SK-N-SH (cell line): Measurements from ENCODE around the gene EPDR1. TPM values are rescaled to one million over a fixed set of nuclear protein-coding genes. Genes with fewer than 3 reads are reported as not detected.

ENCODE experiments used
- CTCF ChIA-PET: fragments of 300-600, 350-600 bp; formaldehyde crosslinking; extraction: SDS; loops from one replicate; lab custom pipeline; 2021; lab: Yijun Ruan, JAX
- POLR2A ChIA-PET: fragments of 350-600 bp; sonication (Branson Sonifier 250); formaldehyde crosslinking; extraction: SDS; loops from one replicate; lab custom pipeline; 2020; ENCODE audit warnings: antibody characterized with exemption, inconsistent platforms; lab: Yijun Ruan, JAX
- DNase-seq: peaks from one replicate; pipeline ENCODE4 v3.0.0; 2012
- H2AFZ ChIP-seq: fragments of 200-600 bp; sonication (generic); 2 replicates; pipeline ENCODE4 v1.8.1; 2016; ENCODE audit warnings: antibody characterized with exemption, mild to moderate bottlenecking, low read depth
- H3F3A ChIP-seq: fragments of 200-600 bp; sonication (generic); replicated peaks from 2 replicates; pipeline ENCODE3; 2016; ENCODE audit warnings: antibody characterized with exemption, mild to moderate bottlenecking; ENCODE audit not compliant: insufficient read depth
- H3K27ac ChIP-seq, 2 experiments: fragments of 200-500 bp in 1 of 2; fragments of 200-600 bp in 1 of 2; sonication (Bioruptor generic) in 1 of 2; sonication (generic), shearing (Covaris generic) in 1 of 2; 2 replicates each; pipeline versions ENCODE4 v1.5.1 to v1.6.1; 2014 to 2016; ENCODE audit warnings: low read depth in 2 of 2, inconsistent platforms in 1 of 2, low read length in 1 of 2, mild to moderate bottlenecking in 1 of 2, mixed read lengths in 1 of 2
- H3K27me3 ChIP-seq: fragments of 200-600 bp; sonication (generic), shearing (Covaris generic); 2 replicates; pipeline ENCODE4 v1.6.1; 2016; ENCODE audit warnings: mixed run types; ENCODE audit not compliant: insufficient read depth
- H3K36me3 ChIP-seq, 2 experiments: fragments of 200-500 bp in 1 of 2; fragments of 200-600 bp in 1 of 2; sonication (Bioruptor generic) in 1 of 2; sonication (generic) in 1 of 2; replicated peaks in 1 of 2; 2 replicates each; pipeline versions ENCODE3 to v1.5.1; 2014 to 2016; ENCODE audit warnings: low read length in 1 of 2, mild to moderate bottlenecking in 1 of 2; ENCODE audit not compliant: insufficient read depth in 2 of 2, control insufficient read depth in 1 of 2
- H3K4me1 ChIP-seq, 2 experiments: fragments of 200-500 bp in 1 of 2; fragments of 200-600 bp in 1 of 2; sonication (Bioruptor generic) in 1 of 2; sonication (generic), shearing (Covaris generic) in 1 of 2; 2 replicates each; pipeline versions ENCODE4 v1.5.1 to v1.6.1; 2014 to 2016; ENCODE audit warnings: low read depth in 1 of 2, low read length in 1 of 2, mixed run types in 1 of 2; ENCODE audit not compliant: insufficient read depth in 2 of 2, control insufficient read depth in 1 of 2
- H3K4me2 ChIP-seq: fragments of 200-600 bp; sonication (generic), shearing (Covaris generic); 2 replicates; pipeline ENCODE4 v1.6.1; 2017; ENCODE audit warnings: mixed run types
- H3K4me3 ChIP-seq, 2 experiments: fragments of 200-500 bp in 1 of 2; fragments of 200-600 bp in 1 of 2; sonication (Bioruptor generic) in 1 of 2; sonication (generic), shearing (Covaris generic) in 1 of 2; 2 replicates each; pipeline versions ENCODE4 v1.5.1 to v1.8.1; 2014 to 2016; ENCODE audit warnings: low read depth in 2 of 2, inconsistent platforms in 1 of 2, low read length in 1 of 2, mild to moderate bottlenecking in 1 of 2, mixed read lengths in 1 of 2, moderate library complexity in 1 of 2
- H3K79me2 ChIP-seq: fragments of 200-600 bp; sonication (generic); 2 replicates; pipeline ENCODE4 v1.8.1; 2017; ENCODE audit warnings: mild to moderate bottlenecking; ENCODE audit not compliant: insufficient read depth
- H3K9ac ChIP-seq: fragments of 200-600 bp; sonication (generic); 2 replicates; pipeline ENCODE4 v1.6.1; 2017; ENCODE audit warnings: mixed run types
- H3K9me2 ChIP-seq: fragments of 200-600 bp; sonication (generic); 2 replicates; pipeline ENCODE4 v1.6.1; 2017; ENCODE audit warnings: mixed run types
- H3K9me3 ChIP-seq: fragments of 200-600 bp; sonication (generic); 2 replicates; pipeline ENCODE4 v1.6.1; 2017; ENCODE audit warnings: mixed run types, mild to moderate bottlenecking, moderate library complexity
- H4K20me1 ChIP-seq: fragments of 200-600 bp; sonication (generic); 2 replicates; pipeline ENCODE4 v1.6.1; 2017; ENCODE audit warnings: mild to moderate bottlenecking, mixed run types; ENCODE audit not compliant: insufficient read depth
- FOXM1 ChIP-seq: IDR thresholded peaks from 2 replicates; pipeline ENCODE4 v1.4.0; 2012; ENCODE audit warnings: low read depth, mild to moderate bottlenecking
- IRF3 ChIP-seq: fragments of 150-350 bp; IDR thresholded peaks from 2 replicates; pipeline ENCODE4 v1.6.1; 2016; ENCODE audit warnings: mild to moderate bottlenecking, low read depth, low read length
- MEF2A ChIP-seq: IDR thresholded peaks from 2 replicates; pipeline ENCODE4 v1.4.0; 2012; ENCODE audit warnings: low read depth, borderline replicate concordance
- NRF1 ChIP-seq: IDR thresholded peaks from 2 replicates; pipeline ENCODE4 v1.6.1; 2012; ENCODE audit warnings: low read depth, mild to moderate bottlenecking, low read length
- RCOR1 ChIP-seq: fragments of 150-350 bp; IDR thresholded peaks from 2 replicates; pipeline ENCODE4 v1.6.1; 2017; ENCODE audit warnings: antibody characterized with exemption, low read length
- TAF1 ChIP-seq: IDR thresholded peaks from 2 replicates; pipeline ENCODE4 v1.6.1; 2012; ENCODE audit warnings: low read depth, mild to moderate bottlenecking, low read length, moderate library complexity, borderline replicate concordance
- TEAD4 ChIP-seq: IDR thresholded peaks from 2 replicates; pipeline ENCODE4 v1.4.0; 2012; ENCODE audit warnings: mild to moderate bottlenecking, borderline replicate concordance; ENCODE audit not compliant: insufficient read depth
- USF1 ChIP-seq: IDR thresholded peaks from 2 replicates; pipeline ENCODE4 v1.4.0; 2012; ENCODE audit warnings: low read depth, borderline replicate concordance
- USF2 ChIP-seq: fragments of 150-350 bp; IDR thresholded peaks from 2 replicates; pipeline ENCODE4 v1.6.1; 2017; ENCODE audit warnings: antibody characterized with exemption, low read length, low read depth, borderline replicate concordance
- WGBS: methylation state at CpG from one replicate; pipeline ENCODE4 v1.1.6; 2017; ENCODE audit warnings: low lambda C conversion rate; 5-methylcytosine and 5-hydroxymethylcytosine counted together
- polyA plus RNA-seq, 3 experiments: library from polyadenylated mRNA; depleted of rRNA; stranded (reverse); fragments of >200 nt; gene quantifications; 2 replicates each; pipeline ENCODE4 v1.2.3, GENCODE V29; 2012

EPDR1 gene
- polyA plus RNA-seq, 1 of the 3 experiments (the other 2 are of a cell fraction) = 7.4 TPM

- Histone ChIP-seq H3K36me3 (no peaks in the 10 kb centered on the region), H2AFZ (no peak overlapping the region), H3F3A (no peaks in the 10 kb centered on the region), H3K79me2 (no peaks in the 10 kb centered on the region), H3K4me3 (no peak overlapping the region), H3K9me2 (no peaks in the 10 kb centered on the region), H3K27me3 (no peaks in the 10 kb centered on the region), H3K9me3 (no peaks in the 10 kb centered on the region; the same call in 1 of the 2 replicates), H3K27ac (no peak overlapping the region), H3K4me2 (no peak overlapping the region), H3K4me1 (peaks cover 0 to 4% of the 10 kb centered on the region in 2 experiments; a peak in 2 of 4 replicates), H3K9ac (no peak overlapping the region), H4K20me1 (no peaks in the 10 kb centered on the region)
- peak; percentile 12 for DNase-seq
- CTCF ChIA-PET = interaction anchor here (1.3 kb wide), 1 partner anchor 26 kb away, joined by 3 read pairs; the partner anchor contains the start of gene SFRP4
- TF ChIP-seq USF1 (no peak), TEAD4 (no peak), IRF3 (no peak), USF2 (no peak), RCOR1 (no peak), NRF1 (no peak), FOXM1 (no peak)
- POLR2A ChIA-PET = no interaction called here
- 61% methylated on average over 12 of the region's 12 CpGs for WGBS
Measured at GRCh38 chr7:37942934-37943610, 22.6 kb downstream of the EPDR1 start.

- POLR2A ChIA-PET = no interaction called here
- H3K9ac ChIP-seq = no peak overlapping the region
- 64% methylated on average over 8 of the region's 8 CpGs for WGBS
- H3K27ac ChIP-seq = no peak overlapping the region
- H3K9me2 ChIP-seq = no peaks in the 10 kb centered on the region
- H3K27me3 ChIP-seq = no peaks in the 10 kb centered on the region
- TF ChIP-seq TAF1 = no peak
- TF ChIP-seq MEF2A = no peak
- no peaks in the 10 kb centered on the region for H3F3A ChIP-seq
- no peaks in the 10 kb centered on the region for H3K36me3 ChIP-seq
- no peaks in the 10 kb centered on the region for H3K79me2 ChIP-seq
- CTCF ChIA-PET = interaction anchor here (2.4 to 2.7 kb wide), 2 partner anchors 27 to 43 kb away, joined by 7 to 10 read pairs; partner anchors contain the start of gene SFRP4
- no peak overlapping the region for H3K4me2 ChIP-seq
- H3K4me3 ChIP-seq = no peak overlapping the region
- no peaks in the 10 kb centered on the region; the same call in 1 of the 2 replicates for H3K9me3 ChIP-seq
- H3K4me1 ChIP-seq = peaks cover 0 to 4% of the 10 kb centered on the region in 2 experiments; a peak in 2 of 4 replicates
- no peaks in the 10 kb centered on the region for H4K20me1 ChIP-seq
- H2AFZ ChIP-seq = no peak overlapping the region
- no peak for DNase-seq
Measured at GRCh38 chr7:37943905-37944736, 23.7 kb downstream of the EPDR1 start.
